Embryonic facial prominence (tissue), 1 donor: ENCODE measurements around the gene PLLP.

Experiments used
- DNase-seq: peaks from one replicate; pipeline ENCODE4 v3.0.0-alpha.2; 2016; ENCODE audit errors: extremely low spot score

PLLP gene

DNA sequence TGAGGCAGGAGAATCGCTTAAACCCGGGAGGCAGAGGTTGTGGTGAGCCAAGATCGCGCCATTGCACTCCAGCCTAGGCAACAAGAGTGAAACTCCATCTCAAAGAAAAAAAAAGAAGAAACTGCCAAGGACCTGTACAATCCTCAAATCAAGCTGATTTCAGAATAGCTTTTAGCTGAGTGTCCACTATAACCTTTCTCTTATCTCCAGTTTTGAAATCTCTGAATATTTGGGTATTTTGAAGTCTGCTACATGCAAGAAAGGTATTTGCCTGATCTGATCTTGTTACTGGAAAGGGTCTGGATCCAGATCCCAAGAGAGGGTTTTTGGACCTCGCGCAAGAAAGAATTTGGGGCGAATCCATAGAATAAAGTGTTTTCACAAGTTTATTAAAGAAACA, 58.5 kb downstream of the PLLP start:
- no peak for DNase-seq

DNA sequence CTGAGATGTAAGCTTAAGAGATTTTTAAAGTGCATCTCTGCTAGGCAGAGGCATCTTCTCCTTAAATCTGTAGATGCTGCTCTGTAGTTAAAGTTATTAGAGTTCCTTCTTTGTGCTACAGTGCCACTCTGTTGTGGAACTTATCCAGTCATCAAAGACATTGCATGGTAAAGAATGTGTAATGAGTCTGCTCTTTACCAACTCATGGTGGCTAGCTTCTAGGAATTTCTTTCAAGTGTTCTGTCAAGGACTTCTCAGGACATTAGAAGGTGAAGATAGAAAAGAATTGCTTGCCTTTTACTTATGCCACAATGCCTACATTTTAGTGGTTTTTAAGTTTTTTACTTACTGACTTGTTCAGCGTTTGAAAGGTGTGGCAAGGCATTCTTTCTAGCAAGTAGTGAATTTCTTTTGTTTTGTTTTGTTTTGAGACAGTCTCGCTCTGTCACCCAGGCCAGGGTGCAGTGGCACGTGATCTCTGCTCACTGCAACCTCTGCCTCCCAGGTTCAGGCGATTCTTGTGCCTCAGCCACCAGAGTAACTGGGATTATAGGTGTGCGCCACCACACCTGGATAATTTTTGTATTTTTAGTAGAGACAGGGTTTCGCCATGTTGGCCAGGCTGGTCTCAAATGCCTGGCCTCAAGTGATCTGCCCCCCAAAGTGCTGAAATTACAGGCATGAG, 59.7 kb downstream of the PLLP start:
- no peak for DNase-seq

DNA sequence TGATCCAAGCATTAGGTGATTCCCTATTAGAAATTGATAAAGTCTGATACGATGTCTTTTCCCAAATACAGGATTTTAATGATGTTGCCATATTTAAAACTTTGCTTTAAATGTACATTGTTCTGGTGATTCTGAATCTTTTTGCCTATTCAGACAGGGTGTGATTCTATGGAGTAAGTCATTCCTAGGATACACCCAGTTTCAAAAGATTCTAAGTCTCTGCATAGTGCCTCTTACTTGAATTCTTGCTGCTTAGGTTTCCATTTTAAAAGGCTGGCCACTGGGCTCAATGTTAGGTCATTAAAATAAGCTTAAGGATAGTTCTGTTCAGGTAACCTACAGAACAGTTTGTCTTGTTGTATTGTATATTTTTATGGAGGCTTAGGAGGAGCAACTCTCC, 61.4 kb downstream of the PLLP start:
- DNase-seq, result no peak

DNA sequence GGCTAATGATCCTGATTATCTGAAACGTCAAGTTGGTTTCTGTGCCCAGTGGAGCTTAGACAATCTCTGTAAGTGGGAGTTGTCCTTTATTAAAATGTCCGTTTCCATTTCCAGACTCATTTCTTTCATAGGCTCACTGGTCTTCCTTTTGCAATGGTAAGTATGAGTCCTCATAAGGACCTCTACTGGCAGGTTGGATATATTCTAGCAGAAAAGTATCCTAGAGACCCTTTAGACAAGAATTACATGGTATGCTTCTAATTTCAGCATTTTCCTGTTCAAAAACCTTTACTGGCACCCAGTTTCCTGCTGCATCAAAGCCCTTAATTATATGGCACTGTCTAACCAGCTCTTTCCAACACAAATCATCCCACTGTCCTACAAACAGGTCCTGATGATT, 67.5 kb downstream of the PLLP start:
- DNase-seq, result no peak

DNA sequence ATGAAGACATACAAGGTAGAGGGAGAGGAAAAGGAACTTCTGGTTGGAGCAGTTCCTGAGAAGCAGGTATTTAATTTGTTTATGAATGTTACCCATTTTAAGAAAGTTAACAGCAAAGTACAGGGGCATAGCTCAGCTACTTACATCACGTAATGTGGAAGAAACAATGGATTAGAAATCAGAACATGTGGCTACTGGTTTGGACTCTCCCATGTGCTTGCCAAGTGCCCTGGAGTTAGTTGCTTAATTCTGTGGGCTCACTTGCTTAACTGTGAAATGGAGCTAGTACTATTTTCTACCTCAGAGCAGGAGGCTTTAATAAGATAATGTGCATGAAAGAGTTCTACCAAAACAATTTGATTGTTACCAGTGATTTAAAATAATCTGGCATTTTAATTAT, 71.0 kb downstream of the PLLP start:
- DNase-seq, result no peak

DNA sequence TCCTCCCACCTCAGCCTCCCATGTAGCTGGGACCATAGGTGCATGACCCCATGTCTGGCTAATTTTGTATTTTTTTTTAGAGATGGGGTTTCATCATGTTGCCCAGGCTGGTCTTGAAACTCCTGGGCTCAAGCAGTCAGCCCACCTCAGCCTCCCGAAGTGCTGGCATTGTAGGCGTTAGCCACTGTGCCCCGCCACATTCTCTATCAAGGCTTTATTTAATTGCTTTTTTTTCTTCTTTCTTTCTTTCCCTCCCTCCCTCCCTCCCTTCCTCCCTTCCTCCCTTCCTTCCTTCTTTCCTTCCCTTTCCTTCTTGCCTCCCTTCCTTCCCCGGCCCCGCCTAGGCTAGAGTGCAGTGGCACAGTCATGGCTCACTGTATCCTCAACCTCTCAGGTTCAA, 74.7 kb downstream of the PLLP start:
- DNase-seq, result no peak

DNA sequence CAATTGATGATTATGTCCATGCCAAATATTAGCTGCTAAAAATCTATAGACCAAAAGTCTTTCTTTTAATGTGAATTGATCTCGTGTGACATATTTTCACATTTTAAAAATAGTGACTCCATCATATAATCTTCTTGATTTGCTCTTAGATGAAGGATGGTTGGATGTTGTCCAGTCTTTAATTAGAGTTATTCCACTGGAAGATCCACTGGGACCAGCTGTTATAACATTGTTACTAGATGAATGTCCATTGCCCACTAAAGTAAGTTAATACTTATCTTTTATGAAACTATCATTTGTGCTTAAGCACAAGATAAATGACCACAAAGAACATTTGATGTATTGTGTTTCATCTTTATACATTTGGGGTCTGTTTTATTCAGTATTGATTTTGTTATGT, 75.5 kb downstream of the PLLP start:
- no peak for DNase-seq
